OCI-LY1 (cell line): ENCODE measurements around the gene TBL3.

Source experiments
- H2AFZ ChIP-seq: fragments of 200-600 bp; sonication (generic), shearing (Covaris generic); 2 replicates; pipeline ENCODE4 v1.6.0; 2014; ENCODE audit warnings: antibody characterized with exemption, mild to moderate bottlenecking, low read length
- H3F3A ChIP-seq: fragments of 200-600 bp; sonication (generic), shearing (Covaris generic); 2 replicates; pipeline ENCODE4 v1.6.0; 2014; ENCODE audit warnings: mild to moderate bottlenecking, antibody characterized with exemption, low read length, moderate library complexity; ENCODE audit not compliant: insufficient read depth
- H3K27ac ChIP-seq: fragments of 200-600 bp; sonication (generic); 2 replicates; pipeline ENCODE4 v1.5.1; 2014; ENCODE audit warnings: low read length, mixed run types, mild to moderate bottlenecking, low read depth; ENCODE audit not compliant: poor library complexity, severe bottlenecking
- H3K27me3 ChIP-seq: fragments of 200-600 bp; sonication (generic); 2 replicates; pipeline ENCODE4 v1.6.0; 2014; ENCODE audit warnings: antibody characterized with exemption, mild to moderate bottlenecking, low read length, moderate library complexity; ENCODE audit not compliant: insufficient read depth
- H3K36me3 ChIP-seq: fragments of 200-600 bp; sonication (generic); 2 replicates; pipeline ENCODE4 v1.6.1; 2014; ENCODE audit warnings: mild to moderate bottlenecking, antibody characterized with exemption, low read length, moderate library complexity, mixed read lengths; ENCODE audit not compliant: insufficient read depth
- H3K4me1 ChIP-seq: fragments of 200-600 bp; sonication (generic); 2 replicates; pipeline ENCODE4 v1.5.1; 2014; ENCODE audit warnings: mild to moderate bottlenecking, low read length, moderate library complexity; ENCODE audit not compliant: insufficient read depth, severe bottlenecking
- H3K4me2 ChIP-seq: fragments of 200-600 bp; sonication (generic), shearing (Covaris generic); 2 replicates; pipeline ENCODE4 v1.6.1; 2014; ENCODE audit warnings: low read length
- H3K4me3 ChIP-seq: fragments of 200-600 bp; sonication (generic); 2 replicates; pipeline ENCODE4 v1.5.1; 2014; ENCODE audit warnings: low read length, low read depth, mild to moderate bottlenecking, mixed read lengths; ENCODE audit not compliant: poor library complexity, severe bottlenecking
- H3K79me2 ChIP-seq: fragments of 200-600 bp; shearing (Covaris generic); 2 replicates; pipeline ENCODE4 v1.6.1; 2016; ENCODE audit warnings: mixed run types, low read length, mixed read lengths; ENCODE audit not compliant: insufficient read depth
- H3K9ac ChIP-seq: fragments of 200-600 bp; sonication (generic), shearing (Covaris generic); 2 replicates; pipeline ENCODE4 v1.6.1; 2014; ENCODE audit warnings: mild to moderate bottlenecking, low read length, mixed read lengths
- H3K9me2 ChIP-seq: fragments of 200-600 bp; sonication (generic), shearing (Covaris generic); 2 replicates; pipeline ENCODE4 v1.6.1; 2014; ENCODE audit warnings: low read depth, mild to moderate bottlenecking, low read length, mixed read lengths
- H3K9me3 ChIP-seq: fragments of 200-600 bp; shearing (Covaris generic); 2 replicates; pipeline ENCODE4 v1.6.1; 2014; ENCODE audit warnings: low read length, mixed read lengths
- H4K20me1 ChIP-seq: fragments of 200-600 bp; sonication (generic), shearing (Covaris generic); 2 replicates; pipeline ENCODE4 v1.6.0; 2016; ENCODE audit warnings: mild to moderate bottlenecking, low read length; ENCODE audit not compliant: insufficient read depth
- EZH2 ChIP-seq: fragments of 200-600 bp; sonication (generic), shearing (Covaris generic); IDR thresholded peaks from 2 replicates; pipeline ENCODE4 v1.8.0; 2017; ENCODE audit warnings: borderline replicate concordance, mixed run types, mild to moderate bottlenecking, antibody characterized with exemption, low read length, moderate library complexity, mixed read lengths
- TF ChIP-seq, protein P1 (sequence below): fragments of 200-600 bp; sonication (generic), shearing (Covaris generic); IDR thresholded peaks from 2 replicates; pipeline ENCODE4 v1.5.1; 2017; ENCODE audit warnings: mild to moderate bottlenecking, antibody characterized with exemption, low read length, moderate library complexity, mixed read lengths

The TBL3 gene

DNA sequence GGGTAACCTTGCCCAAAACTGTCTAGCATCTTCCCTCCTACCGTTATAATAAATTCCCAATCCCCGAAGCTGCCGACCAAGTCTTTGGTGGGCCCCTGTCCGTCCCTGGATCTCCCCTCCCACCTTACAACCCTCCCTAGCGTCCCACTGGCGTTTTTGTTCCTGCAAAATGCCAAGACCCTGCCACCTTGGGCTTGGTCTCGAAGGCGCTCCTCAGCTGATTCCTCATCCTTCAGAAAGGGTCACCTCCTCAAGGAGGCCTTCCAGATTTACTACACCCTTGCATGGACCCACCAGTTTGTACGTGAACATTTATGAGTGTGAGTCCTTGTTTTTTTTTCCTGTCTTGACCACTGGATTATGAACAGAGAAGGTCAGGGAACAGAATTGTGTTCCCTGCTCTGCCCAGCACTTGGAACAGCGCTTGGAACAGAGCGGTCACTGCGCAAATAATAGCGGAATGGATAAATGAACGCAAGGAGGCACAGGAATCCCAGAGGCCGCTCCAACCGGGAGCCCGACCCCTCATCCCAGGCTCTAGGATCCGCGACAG, 11.2 kb downstream of the TBL3 start:
- TF ChIP-seq, protein P1, sequence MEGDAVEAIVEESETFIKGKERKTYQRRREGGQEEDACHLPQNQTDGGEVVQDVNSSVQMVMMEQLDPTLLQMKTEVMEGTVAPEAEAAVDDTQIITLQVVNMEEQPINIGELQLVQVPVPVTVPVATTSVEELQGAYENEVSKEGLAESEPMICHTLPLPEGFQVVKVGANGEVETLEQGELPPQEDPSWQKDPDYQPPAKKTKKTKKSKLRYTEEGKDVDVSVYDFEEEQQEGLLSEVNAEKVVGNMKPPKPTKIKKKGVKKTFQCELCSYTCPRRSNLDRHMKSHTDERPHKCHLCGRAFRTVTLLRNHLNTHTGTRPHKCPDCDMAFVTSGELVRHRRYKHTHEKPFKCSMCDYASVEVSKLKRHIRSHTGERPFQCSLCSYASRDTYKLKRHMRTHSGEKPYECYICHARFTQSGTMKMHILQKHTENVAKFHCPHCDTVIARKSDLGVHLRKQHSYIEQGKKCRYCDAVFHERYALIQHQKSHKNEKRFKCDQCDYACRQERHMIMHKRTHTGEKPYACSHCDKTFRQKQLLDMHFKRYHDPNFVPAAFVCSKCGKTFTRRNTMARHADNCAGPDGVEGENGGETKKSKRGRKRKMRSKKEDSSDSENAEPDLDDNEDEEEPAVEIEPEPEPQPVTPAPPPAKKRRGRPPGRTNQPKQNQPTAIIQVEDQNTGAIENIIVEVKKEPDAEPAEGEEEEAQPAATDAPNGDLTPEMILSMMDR: no peak
- no peak for TF ChIP-seq EZH2
- peaks cover 22% of the 10 kb centered on the region for H3K4me1 ChIP-seq
- no peaks in the 10 kb centered on the region for H3F3A ChIP-seq
- no peak overlapping the region for H2AFZ ChIP-seq
- no peaks in the 10 kb centered on the region for H3K9me2 ChIP-seq
- no peaks in the 10 kb centered on the region for H3K9me3 ChIP-seq
- H3K9ac ChIP-seq: no peak overlapping the region
- H3K27ac ChIP-seq: no peak overlapping the region
- H3K4me3 ChIP-seq: peak overlapping the region; percentile 66
- H4K20me1 ChIP-seq: no peaks in the 10 kb centered on the region
- H3K4me2 ChIP-seq: peak overlapping the region; percentile 87
- no peaks in the 10 kb centered on the region for H3K79me2 ChIP-seq
- H3K27me3 ChIP-seq: no peaks in the 10 kb centered on the region; the same call in 1 of the 2 replicates
- peaks cover 22% of the 10 kb centered on the region for H3K36me3 ChIP-seq

GRCh38 chr16:1983544-1984346, 11.9 kb downstream of the TBL3 start, which contains the start of gene GFER:
Gene GFER (plus strand): TSS chr16:1984193. CDS start chr16:1984219, 26 bp downstream.
- H3K27ac ChIP-seq: no peak within 1 kb of the TSS
- H3K4me2 ChIP-seq: peak within 1 kb of the TSS; percentile 87
- no peaks in the 10 kb centered on the region for H3K79me2 ChIP-seq
- peak within 1 kb of the TSS; percentile 66 for H3K4me3 ChIP-seq
- H3K9me2 ChIP-seq: no peaks in the 10 kb centered on the region
- H3K4me1 ChIP-seq: peaks cover 22% of the 10 kb centered on the region
- no peaks in the 10 kb centered on the region for H4K20me1 ChIP-seq
- H3K9me3 ChIP-seq: no peaks in the 10 kb centered on the region
- no peaks in the 10 kb centered on the region; the same call in 1 of the 2 replicates for H3K27me3 ChIP-seq
- H3F3A ChIP-seq: no peaks in the 10 kb centered on the region
- peaks cover 15% of the 10 kb centered on the region for H3K36me3 ChIP-seq
- H3K9ac ChIP-seq: peak within 1 kb of the TSS; percentile 66
- TF ChIP-seq, protein P1: peak; percentile 33; the same call in 1 of the 2 replicates
- no peak for TF ChIP-seq EZH2
- H2AFZ ChIP-seq: no peak within 1 kb of the TSS

GRCh38 chr16:1984347-1985225, 12.7 kb downstream of the TBL3 start:
- no peak overlapping the region for H3K27ac ChIP-seq
- peaks cover 18% of the 10 kb centered on the region for H3K4me1 ChIP-seq
- H3K9me2 ChIP-seq: no peaks in the 10 kb centered on the region
- H3K27me3 ChIP-seq: peaks cover 6% of the 10 kb centered on the region; the same call in 1 of the 2 replicates
- H3K4me3 ChIP-seq: peak overlapping the region; percentile 66
- H3K79me2 ChIP-seq: no peaks in the 10 kb centered on the region
- H3K4me2 ChIP-seq: peak overlapping the region; percentile 87
- TF ChIP-seq, protein P1: no peak
- TF ChIP-seq EZH2: no peak
- H4K20me1 ChIP-seq: no peaks in the 10 kb centered on the region
- H2AFZ ChIP-seq: no peak overlapping the region
- peaks cover 13% of the 10 kb centered on the region for H3K36me3 ChIP-seq
- no peaks in the 10 kb centered on the region for H3K9me3 ChIP-seq
- H3F3A ChIP-seq: no peaks in the 10 kb centered on the region; the same call in 1 of the 2 replicates
- H3K9ac ChIP-seq: peak overlapping the region; percentile 66
